Germinal center (tissue), 1 donor: ENCODE results near the gene GABRG3.

Experiments
- DNase-seq: peaks from one replicate; pipeline ENCODE4 v3.0.0; 2012; ENCODE audit warnings: mixed read lengths, low spot score

The GABRG3 gene

DNA sequence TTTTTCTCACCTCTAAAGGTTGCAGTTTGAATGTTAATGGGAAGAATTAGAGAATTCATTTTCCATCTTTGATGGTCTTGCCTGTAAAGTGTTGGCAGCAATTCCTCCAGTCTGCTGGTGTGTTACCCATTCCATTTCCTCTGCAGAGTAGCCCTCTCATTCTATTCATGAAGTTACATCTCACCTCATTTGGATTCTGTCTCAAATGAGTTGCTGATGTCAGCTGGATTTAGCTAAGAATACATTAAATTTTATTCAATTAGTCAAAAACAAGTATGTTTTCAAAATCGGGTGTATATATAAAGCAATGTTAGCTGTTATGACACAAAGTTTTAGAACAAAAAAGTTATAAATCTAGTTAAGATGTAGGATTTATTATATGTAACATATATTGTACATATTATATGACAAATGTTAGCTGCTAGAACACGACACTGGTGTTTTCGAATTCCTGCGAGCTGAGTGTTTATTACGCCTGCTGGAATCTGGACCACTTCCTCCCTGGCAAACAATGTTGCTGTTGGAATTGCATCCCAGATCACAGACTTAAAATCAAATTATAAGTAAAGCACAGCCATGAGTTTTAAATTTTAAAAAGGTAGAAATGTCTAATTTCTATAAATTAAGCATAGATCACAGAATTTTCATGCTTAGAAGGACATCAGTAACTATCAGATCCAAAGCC lies 611.9 kb downstream of the GABRG3 start:
- no peak for DNase-seq

DNA sequence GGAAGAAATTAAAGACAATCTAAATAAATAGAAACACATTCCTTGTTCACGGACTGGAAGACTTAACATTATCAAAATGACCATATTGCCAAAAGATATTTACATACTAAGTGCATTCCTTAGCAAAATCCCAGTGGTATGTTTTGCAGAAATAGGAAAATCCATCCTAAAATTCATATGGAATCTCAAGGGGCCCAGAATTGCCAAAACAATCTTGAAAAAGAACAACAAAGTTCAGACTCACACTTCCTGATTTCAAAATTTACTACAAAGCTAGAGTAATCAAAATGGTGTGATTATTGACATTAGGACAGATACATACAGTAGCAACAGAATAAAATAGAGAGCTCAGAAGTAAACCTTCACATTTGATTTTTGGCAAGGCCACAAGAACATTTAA lies 612.7 kb downstream of the GABRG3 start:
- no peak for DNase-seq

DNA sequence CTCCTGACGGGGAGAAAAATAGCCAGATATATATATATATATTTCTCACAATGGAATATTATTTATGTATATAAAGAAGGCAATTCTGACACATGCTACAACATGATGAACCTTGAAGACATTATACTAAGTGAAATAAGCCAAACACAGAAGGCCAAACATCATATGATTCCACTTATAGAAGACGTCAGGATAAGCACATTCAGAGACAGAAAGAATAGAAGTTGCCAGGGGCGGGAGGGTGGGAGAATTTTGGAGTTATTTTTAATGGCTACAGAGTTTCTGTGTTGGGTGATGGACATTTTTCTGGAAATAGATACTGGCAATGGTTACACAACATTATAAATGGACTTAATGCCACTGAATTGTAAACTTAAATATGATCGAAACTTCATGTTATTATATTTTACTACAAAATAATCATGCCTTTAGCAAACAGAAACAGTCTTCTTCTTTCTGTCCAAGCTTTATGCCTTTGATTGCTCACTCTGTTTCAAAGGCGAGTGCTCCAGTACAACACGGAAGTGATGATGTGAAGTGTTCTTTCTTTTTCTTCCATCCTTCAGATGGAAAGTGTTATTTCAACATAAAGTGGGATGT lies 614.2 kb downstream of the GABRG3 start:
- DNase-seq = no peak

DNA sequence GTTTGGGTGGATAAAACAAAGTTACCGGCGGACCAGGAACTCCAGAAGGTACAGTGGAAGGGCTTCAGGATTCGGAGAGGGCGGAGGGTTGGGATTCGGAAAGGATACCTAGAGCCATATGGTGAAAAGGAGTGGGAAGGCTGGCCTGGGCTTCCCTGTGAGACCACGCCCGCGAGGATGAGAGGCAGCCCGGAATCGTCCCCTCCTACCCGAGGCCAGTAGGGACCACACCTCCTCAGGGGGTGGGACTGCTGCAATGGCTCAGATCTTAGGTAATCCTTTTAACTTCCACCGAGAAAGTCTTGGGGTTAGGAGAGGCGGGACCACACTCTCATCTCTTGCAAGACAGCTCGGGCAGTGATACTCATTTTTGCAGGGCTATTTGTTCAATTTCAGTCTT lies 616.8 kb downstream of the GABRG3 start:
- no peak for DNase-seq

DNA sequence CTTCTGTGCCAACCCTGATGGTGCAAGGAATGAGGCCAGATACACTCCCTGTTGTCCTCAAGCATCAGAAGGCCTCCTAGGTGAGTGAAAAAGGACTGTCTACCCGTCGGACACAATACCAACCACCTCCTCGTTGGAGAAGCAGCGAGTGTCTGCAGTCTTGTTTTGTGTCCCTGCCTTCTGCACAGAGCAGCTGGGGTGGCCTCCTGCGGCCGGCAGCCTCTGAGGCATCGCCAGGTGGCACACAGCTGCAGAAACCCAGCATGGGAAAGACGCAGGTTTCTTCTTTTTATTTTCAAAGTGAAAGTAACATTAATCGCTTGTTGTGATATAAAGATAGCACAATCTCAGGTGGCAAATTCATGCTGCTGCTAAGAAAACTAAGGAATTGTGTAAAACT lies 618.3 kb downstream of the GABRG3 start:
- no peak for DNase-seq

DNA sequence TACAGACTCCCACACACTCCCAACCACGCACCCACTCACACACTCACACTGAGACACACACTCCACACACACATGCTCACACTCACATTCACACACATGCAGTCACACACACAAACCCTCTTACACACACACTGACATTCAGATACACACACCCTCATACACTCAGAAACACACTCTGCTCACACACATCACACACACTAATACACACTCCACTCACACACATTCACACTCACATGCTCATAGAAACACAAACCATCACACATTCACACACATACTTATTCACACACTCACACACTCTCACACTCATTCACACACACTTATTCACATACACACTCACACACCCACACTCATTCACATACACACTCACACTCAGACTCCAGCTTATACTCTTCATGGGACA lies 618.8 kb downstream of the GABRG3 start:
- DNase-seq = no peak
